GM12801 (cell line): ENCODE data around the gene RPL36.

ENCODE experiments used
- CTCF ChIP-seq: IDR thresholded peaks from one replicate; pipeline ENCODE4 v1.5.1; 2011; ENCODE audit warnings: control low read depth; ENCODE audit not compliant: insufficient read length; ENCODE audit errors: extremely low read depth

The RPL36 gene

GRCh38 chr19:5707576-5708575, 17.8 kb downstream of the RPL36 start:
- TF ChIP-seq CTCF, result no peak

- no peak for TF ChIP-seq CTCF
These were observed 20.9 kb downstream of the RPL36 start for GRCh38 chr19:5711025-5711424.

GRCh38 chr19:5711713-5712161, 21.6 kb downstream of the RPL36 start:
- no peak for TF ChIP-seq CTCF

GRCh38 chr19:5713228-5713627, 23.1 kb downstream of the RPL36 start:
- TF ChIP-seq CTCF, result no peak

- TF ChIP-seq CTCF, result no peak
These were observed 24.7 kb downstream of the RPL36 start for GRCh38 chr19:5714816-5715215.

GRCh38 chr19:5717215-5717935, 27.3 kb downstream of the RPL36 start:
- TF ChIP-seq CTCF, result no peak

GRCh38 chr19:5718037-5718578, 28.0 kb downstream of the RPL36 start:
- no peak for TF ChIP-seq CTCF
